ENCODE measurements around the gene RNU1-3.
A peak's percentile ranks its signal among the peaks of the same experiment; 100 is the strongest.
"Not testable (repeated sequence)": the region's sequence is repeated elsewhere in the genome, so short reads cannot be mapped to it uniquely, and the experiment has no call there.

The RNU1-3 gene

GRCh38 chr1:16656981-16657683, 9.6 kb downstream of the RNU1-3 start:
- DNase-seq (ENCODE audit: low read depth, low spot score) = not testable (repeated sequence)

GRCh38 chr1:16656574-16656973, 10.2 kb downstream of the RNU1-3 start:
- not testable (repeated sequence) for DNase-seq (ENCODE audit: low read depth, low spot score)

- DNase-seq (ENCODE audit: low read depth, low spot score) = not testable (repeated sequence)
These were observed 15.2 kb downstream of the RNU1-3 start for GRCh38 chr1:16651560-16651959.

- not testable (repeated sequence) for DNase-seq (ENCODE audit: low read depth, low spot score)
These were observed 16.8 kb downstream of the RNU1-3 start for GRCh38 chr1:16649960-16650359.

GRCh38 chr1:16649390-16649789, 17.4 kb downstream of the RNU1-3 start:
- not testable (repeated sequence) for DNase-seq (ENCODE audit: low read depth, low spot score)

- not testable (repeated sequence) for DNase-seq (ENCODE audit: low read depth, low spot score)
These were observed 18.0 kb downstream of the RNU1-3 start for GRCh38 chr1:16648756-16649155.

- DNase-seq (ENCODE audit: low read depth, low spot score) = not testable (repeated sequence)
These were observed 18.5 kb downstream of the RNU1-3 start for GRCh38 chr1:16648250-16648649.

- not testable (repeated sequence) for DNase-seq (ENCODE audit: low read depth, low spot score)
These were observed 19.3 kb downstream of the RNU1-3 start for GRCh38 chr1:16647179-16648176.

- DNase-seq (ENCODE audit: low read depth, low spot score) = not testable (repeated sequence)
These were observed 20.0 kb downstream of the RNU1-3 start for GRCh38 chr1:16646716-16647115.

- not testable (repeated sequence) for DNase-seq (ENCODE audit: low read depth, low spot score)
These were observed 20.6 kb downstream of the RNU1-3 start for GRCh38 chr1:16646061-16646664.

- DNase-seq (ENCODE audit: low read depth, low spot score) = not testable (repeated sequence)
These were observed 21.3 kb downstream of the RNU1-3 start for GRCh38 chr1:16645271-16646060.

- DNase-seq (ENCODE audit: low read depth, low spot score) = peak; percentile 97
These were observed 22.1 kb downstream of the RNU1-3 start for GRCh38 chr1:16644482-16645270.

- DNase-seq (ENCODE audit: low read depth, low spot score) = no peak
These were observed 22.6 kb downstream of the RNU1-3 start for GRCh38 chr1:16644193-16644481.

GRCh38 chr1:16643476-16644192, 23.1 kb downstream of the RNU1-3 start:
- DNase-seq (ENCODE audit: low read depth, low spot score) = not testable (repeated sequence)

GRCh38 chr1:16643001-16643411, 23.7 kb downstream of the RNU1-3 start:
- DNase-seq (ENCODE audit: low read depth, low spot score) = not testable (repeated sequence)

GRCh38 chr1:16642025-16642966, 24.5 kb downstream of the RNU1-3 start:
- DNase-seq (ENCODE audit: low read depth, low spot score) = not testable (repeated sequence)

GRCh38 chr1:16641159-16641975, 25.4 kb downstream of the RNU1-3 start:
- not testable (repeated sequence) for DNase-seq (ENCODE audit: low read depth, low spot score)
